Stimulated activated CD8-positive, alpha-beta memory T cell treated with anti-CD3 and anti-CD28 coated beads, Interleukin-12 subunit alpha, Interleukin-12 subunit beta, amount 100 ng/mL, for 4 hours (primary cell): ENCODE measurements around the gene BTN3A1.
"Not testable (repeated sequence)": the region's sequence is repeated elsewhere in the genome, so short reads cannot be mapped to it uniquely, and the experiment has no call there.

Experiments
- DNase-seq: peaks from one replicate; pipeline ENCODE4 v3.0.0-alpha.2; 2020; ENCODE audit warnings: low read depth

Gene BTN3A1

DNA sequence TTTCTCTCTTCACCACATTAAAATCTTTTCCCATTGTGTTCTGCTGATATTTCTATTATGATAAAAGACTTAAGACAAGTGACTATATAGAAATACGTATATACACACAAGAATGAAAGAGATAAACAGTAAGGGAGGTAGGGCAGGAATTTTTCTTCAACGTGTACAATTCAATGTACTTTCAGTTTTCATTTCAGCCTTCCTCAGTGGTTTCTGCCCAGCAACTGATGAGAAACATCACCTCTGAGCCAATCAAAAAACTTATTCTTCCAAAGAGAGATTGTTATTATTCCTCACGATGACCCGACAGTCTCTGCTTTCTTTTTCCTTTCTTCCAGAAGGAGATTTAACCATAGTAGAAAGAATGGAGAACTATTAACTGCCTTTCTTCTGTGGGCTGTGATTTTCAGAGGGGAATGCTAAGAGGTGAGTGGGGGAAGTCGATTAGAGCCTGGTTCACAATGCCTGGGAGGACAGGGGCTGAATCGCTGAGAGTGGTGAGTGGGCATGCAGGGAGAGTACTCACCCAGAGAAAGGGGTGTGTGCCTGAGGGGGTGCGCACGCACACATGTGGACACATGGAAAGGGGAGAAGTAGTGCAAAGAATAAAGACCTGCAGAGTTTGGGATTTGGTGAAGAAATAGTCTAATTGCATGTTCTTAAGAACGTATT, at the start of gene BTN3A1:
TSS of gene BTN3A1 (plus strand) at position 289 of the 672 bp plus-strand sequence. CDS start 3,289 bp downstream, outside the sequence.
- DNase-seq, result peak; percentile 34

DNA sequence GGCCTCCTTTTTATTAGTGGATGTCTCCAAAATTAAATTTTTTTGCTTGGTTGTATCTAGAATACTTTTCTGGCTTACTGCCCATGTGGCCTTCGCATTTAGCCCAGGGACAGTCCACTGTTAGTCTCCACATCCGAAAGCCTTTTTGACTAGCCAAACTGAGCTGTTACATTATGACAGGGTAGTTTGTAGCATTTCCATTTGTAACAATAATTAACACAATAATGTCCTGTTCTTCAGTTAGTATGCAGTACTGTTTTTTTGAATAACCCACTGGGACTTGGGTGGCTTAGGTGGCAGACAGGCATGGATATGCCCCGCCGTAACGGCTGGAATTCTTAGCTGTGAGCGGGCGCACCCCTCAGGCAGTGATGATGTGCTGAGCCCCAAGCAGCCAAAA, 49.8 kb upstream of the BTN3A1 start:
- DNase-seq, result no peak

DNA sequence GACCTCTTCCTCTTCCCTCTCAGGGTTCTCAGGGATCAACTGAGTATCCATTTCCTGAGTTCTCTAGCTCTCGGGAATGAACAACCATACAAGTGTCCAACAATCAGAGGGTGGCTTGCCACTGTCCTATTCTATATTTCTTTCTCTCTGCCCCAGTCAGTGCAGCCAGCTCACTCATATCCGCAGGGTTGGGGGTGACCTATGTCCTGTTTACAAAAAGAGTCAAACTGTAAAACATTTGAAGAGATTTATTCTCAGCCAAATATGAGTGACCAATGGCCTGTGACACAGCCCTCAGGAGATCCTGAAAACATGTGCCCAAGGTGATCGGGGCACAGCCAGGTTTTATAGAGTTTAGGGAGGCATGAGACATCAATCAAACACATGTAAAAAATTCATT, 47.9 kb upstream of the BTN3A1 start:
- DNase-seq, result no peak

DNA sequence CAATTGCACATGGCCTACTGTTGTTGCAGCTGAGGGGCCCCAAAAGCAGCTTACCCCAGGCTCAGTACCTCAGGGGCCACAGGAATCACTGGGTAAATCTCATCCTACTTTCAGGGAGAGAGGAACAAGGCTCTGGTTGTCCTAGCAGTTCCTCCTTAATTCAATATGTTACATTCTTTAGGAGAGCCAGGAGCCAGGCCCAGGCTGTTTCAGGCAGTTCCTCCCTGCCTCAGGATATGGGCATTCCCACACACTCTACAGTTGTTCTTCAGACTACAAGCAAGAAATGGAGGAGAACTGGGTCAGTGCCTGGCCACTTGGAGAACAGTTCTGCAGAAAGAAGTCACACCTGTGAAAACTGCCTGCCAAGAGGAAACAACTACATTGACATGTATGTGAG, 46.7 kb upstream of the BTN3A1 start:
- no peak for DNase-seq

DNA sequence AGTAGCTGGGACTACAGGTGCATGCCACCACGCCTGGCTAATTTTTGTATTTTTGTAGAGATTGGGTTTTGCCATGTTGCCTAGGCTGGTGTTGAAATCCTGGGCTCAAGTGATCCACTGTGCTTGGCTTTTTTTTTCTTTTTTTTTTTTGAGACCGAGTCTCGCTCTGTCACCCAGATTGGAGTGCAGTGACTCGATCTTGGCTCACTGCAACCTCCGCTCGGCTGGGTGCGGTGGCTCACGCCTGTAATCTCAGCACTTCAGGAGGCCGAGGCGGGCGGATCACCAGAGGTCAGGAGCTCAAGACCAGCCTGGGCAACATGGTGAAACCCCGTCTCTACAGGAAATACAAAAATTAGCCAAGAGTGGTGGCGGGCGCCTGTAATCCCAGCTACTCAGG, 44.5 kb upstream of the BTN3A1 start:
- DNase-seq, result not testable (repeated sequence)

DNA sequence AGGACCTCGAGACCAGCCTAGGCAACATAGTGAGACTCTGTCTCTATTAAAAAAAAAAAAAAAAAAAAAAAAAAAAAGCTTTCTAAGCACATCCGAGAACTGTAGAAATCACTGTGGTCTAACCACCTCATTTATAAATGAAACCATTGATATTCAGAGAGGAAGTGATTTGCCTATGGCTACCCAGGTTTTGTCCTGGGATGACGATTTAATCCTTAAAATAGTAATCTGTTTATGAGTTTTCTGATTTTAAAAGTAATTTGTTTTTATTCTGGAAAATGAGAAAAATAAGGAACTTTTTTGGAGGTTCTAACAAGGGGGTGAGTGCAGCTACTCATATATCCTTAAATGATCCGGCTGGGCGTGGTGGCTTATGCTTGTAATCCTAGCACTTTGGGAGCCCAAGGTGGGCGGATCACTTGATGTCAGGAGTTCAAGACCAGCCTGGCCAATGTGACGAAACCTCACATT, 43.5 kb upstream of the BTN3A1 start:
- no peak for DNase-seq

DNA sequence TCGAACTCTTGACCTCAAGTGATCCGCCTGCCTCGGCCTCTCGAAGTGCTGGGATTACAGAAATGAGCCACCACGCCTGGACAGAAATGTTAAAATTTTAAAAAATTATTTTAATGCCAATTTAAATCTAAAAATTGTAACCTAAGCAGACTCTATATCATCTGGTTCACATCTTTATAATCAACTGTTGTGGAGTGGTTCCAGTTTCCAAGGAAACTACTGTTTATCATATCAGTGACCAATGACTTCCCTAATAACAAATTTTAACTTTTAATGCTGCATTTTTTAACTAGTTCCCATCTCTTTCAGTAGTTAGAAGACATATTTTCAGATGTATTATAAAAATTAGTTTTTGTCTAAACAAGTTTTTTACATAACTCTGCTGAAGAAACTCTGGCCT, 42.3 kb upstream of the BTN3A1 start:
- DNase-seq, result no peak

DNA sequence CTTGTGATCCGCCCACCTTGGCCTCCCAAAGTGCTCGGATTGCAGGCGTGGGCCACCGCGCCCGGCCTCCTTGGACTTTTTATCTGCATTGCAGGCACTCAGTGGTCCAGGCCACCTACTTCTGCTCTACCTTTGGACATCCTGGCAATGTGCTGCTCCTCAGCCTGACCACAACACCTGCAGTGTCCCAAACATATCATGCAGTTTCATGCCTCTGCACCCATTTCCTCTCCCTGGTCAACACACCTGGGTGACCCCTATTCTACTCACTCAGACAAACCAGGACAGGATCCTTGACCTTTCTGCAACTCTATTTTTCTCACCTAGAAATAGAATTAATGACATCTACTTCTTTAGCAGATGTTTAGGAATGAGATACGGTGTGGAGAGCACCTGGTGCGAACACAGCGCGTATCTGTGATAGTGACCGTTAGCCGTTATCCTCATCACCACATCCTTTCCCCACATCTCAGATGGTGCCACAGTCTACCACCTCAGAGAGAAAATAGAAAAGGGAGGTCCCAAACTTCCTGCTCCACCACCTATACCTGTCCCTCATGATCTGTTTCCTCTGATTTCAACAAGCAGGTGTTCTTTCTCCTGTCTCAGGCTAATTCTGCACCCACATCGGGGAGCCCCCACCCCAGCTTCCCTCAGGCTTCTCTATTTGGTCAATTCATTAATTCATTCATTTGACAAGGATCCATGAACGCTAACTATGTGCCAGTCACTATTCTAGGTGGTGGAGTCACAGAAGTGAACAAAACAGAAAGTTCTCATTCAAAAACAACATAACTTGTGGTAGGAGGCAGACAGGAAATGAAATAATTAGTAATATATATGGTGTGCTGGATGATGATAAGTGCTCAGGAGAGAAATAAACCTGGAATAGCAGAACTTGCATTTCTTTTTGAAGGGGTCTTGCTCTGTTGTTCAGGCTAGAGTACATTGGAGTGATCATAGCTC, 41.3 kb upstream of the BTN3A1 start:
- no peak for DNase-seq

DNA sequence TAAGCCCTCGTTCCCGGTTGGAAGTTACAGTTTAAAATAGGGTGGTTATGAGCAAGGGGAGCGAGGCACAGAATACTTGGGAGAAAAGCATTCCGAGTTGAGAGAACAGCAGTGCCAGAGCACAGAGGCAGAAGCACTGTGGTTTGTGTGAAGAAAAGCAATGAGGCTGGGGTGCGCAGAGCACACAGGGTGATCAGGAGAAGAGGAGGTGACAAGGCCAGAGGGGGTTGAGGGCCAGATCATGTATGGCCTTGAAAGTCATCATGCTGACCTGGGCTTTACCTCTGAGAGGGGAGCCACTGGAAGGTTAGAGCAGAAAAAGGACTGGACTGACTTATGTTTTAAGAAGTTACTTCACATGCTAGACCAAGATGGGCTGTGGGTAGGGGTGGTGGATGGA, 40.5 kb upstream of the BTN3A1 start:
- no peak for DNase-seq

DNA sequence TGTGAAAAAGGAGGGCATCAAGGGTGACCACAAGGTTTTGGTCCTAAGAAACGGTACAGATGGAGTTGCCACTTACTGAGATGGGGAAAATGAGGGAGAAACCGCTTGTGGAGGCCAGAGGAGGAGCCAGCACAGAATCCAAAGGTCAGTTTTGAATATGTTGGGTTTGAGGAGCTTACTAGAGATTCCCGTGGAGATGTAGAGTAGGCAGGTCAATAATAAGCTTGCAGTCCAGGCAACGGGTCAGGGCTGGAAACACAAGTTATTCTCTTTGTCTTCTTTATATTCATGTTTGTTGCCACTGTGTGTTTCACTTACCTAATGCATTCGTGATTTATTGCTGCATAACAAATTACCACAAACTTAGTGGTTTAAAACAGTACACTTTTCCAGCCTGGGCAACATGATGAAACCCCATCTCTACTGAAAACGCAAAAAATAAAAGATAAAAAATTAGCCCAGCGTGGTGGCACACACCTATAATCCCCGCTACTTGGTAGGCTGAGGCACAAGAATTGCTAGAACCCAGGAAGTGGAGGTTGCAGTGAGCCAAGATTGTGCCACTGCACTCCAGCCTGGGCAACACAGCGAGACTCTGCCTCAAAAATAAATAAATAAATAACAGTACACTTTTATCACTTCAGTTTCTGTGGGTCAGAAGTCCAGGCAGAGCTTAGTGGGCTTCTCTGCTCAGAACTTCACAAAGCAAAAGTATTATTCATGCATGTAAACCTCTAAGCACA, 39.8 kb upstream of the BTN3A1 start:
- no peak for DNase-seq

DNA sequence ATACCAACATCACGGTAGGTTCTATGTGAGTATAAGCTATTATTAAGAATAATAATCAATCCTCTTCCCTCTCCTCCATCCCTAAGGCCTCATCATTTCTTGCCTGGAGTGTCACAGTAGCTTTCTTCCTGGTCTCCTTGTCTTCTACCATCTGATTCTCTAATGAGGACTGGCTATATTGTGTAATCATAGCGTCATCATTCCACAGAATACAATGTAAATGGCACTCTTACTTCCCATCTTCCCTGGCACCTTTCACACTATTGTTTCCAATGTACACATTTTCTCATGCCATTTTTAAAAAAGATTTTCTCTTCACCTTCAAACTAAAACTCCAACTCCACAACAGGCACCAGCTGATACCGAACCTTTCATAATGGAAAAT, 39.2 kb upstream of the BTN3A1 start:
- DNase-seq, result no peak

DNA sequence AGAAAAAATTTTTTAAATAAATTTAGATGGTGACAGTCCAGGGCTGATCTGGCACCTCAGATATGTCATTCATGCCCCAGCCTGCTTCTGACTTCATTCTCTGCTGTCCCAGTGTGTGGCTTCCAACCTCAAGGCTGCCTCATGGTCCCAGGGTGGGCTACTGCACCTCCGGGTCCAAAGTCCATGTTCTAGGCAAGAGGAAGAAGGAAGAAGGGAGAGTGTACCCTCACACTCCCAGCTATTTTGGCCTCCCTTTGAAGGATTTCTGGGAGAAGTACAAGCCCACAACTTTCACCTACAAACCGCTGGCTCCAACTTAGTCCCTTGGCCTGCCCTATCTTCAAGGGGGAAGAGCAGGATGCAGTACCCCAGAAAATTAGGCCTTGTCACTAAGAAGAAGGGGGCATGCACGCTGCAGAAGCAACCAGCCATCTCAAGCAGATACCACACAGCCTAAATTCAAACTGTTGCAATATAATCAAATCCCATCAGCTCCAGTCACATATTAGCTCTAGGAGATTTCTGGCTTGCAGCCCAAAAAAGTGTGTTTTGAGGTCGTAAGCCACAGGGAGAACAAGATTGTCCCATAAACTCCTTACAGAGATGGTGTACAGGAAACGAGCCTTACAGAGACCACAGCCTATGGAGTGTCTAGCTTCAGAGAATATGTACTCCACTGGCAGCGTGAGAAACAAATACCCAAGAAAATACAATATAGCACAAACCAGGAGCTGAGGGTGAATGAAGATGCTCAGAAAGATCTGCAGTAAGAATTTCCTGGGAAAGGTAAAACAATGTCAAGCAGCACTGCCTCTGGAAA, 38.0 kb upstream of the BTN3A1 start:
- no peak for DNase-seq

DNA sequence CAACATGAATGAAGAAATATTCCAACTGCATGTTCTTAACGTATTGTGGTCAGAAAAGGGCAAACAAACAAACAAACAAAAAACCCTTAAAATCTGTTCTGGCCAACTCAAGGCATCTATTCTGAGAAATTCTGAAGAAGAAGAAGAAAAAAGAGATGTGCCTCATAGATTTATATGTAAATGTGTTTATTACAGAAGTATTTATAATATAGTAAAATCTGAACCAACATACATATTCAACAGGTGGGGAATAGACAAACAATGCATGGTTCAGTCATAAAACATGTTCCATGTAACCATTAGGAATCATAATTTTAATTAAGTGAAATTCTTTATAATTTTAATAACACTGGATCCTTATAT, 36.5 kb upstream of the BTN3A1 start:
- DNase-seq, result no peak

DNA sequence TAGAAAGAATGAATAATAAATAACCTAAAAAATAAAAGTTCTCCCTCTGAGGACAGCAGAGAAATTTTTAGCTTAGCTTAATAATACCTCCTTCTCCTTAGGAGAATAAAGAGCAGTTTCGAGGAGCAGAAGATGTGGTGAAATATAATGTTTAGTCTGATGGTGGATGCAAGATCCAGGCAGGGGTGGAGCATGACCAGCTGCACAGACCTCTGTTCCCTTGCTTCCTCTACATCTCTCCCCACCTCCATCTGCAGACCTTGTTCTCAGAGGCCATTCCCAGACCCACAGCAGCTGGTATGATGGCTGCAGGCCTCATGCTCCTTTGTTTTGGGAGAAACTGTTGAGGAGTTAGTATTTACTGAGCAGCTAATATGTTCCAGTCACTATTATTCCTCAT, 35.6 kb upstream of the BTN3A1 start:
- no peak for DNase-seq

DNA sequence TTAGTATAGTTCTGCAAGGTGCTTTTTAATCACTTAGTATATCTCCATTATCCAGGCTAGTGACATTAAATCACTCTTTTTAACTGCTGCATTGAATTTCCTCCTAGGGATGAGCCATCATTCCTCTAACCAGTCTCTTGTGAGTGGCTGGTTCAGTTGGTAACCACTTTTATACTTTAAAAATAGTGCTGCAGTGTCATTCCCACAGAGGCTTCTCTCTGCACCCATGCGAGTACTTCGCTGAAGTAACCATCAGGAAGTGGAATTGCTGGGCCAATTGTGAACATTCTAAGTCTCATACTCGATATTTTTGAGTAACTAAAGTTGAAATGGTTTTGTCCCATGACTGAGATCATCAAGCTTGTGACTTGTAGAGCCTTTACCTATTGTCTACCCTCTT, 35.0 kb upstream of the BTN3A1 start:
- no peak for DNase-seq

DNA sequence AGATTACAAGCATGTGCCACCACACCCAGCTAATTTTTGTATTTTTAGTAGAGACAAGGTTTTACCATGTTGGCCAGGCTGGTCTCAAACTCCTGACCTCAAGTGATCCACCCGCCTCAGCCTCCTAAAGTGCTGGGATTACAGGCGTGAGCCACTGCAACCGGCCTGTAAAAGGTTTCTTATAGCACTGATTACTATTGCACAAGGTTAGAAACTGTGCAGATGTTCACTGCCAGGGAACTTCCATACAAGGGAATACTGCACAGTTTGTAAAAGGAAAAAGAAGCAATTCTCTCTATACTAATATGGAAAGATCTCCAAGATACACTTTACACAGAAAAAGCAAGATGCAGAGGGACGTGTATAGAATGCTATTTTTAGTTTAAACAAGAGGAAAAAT, 30.3 kb upstream of the BTN3A1 start:
- not testable (repeated sequence) for DNase-seq

DNA sequence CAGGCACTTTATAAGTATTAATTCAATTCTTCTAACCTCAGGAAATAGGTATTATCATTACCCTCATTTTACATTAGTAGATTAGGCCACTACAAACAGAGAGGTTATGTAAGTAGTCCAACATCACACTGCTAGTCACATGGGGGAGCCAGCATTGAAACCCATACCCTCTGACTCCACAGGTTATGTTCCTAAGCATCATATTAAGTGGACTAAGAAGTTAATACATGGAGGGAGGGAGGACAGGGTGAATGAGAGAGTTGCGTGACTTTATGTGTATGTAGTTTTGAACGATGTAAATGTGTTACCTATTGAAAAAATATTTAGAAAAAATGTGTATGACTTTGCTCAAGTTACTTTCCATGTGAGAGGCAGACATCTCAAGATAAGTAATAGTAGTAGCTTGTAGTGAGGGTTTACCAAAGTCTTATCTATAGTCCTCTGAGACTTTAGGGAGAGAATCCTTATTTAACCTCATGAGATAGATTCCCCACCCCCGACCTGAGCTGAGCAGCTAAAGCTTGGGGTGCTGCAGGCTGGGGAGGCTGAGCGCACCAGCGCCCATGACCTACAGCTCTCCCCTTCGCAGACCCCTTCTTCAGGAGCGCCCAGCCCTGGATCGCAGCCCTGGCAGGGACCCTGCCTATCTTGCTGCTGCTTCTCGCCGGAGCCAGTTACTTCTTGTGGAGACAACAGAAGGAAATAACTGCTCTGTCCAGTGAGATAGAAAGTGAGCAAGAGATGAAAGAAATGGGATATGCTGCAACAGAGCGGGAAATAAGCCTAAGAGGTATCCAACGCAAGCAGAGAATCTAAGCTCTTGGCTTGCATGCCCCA, 29.5 kb upstream of the BTN3A1 start:
- DNase-seq, result no peak

DNA sequence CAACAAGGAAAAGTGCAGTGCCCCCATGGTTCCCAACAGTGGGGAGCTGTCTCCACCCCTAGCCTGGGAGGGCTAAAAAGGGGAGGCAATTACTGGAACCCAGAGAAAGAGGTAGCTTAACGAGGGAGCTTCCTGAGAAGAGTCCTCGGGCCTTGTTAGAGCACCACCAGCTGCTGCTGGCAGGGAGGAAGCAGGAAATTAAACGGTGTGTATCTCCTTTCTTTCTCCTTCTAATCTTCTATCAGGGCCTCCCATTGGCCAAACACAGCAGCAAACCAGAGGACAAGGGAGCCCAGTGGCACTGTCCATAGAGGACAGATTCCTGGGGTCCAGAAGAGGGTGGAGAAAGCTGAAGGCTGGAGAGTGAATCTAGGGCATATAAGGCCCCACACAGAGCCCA, 26.8 kb upstream of the BTN3A1 start:
- no peak for DNase-seq

DNA sequence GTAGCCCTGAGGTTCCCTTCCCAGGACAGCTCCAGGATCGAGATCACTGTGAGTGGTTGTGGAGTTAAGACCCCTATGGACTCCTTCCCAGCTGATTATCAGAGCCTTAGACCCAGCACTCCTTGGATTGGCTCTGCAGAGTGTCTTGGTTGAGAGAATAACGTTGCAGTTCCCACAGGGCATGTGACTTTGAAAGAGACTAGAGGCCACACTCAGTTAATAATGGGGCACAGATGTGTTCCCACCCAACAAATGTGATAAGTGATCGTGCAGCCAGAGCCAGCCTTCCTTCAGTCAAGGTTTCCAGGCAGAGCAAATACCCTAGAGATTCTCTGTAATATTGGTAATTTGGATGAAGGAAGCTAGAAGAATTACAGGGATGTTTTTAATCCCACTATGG, 24.4 kb upstream of the BTN3A1 start:
- no peak for DNase-seq

DNA sequence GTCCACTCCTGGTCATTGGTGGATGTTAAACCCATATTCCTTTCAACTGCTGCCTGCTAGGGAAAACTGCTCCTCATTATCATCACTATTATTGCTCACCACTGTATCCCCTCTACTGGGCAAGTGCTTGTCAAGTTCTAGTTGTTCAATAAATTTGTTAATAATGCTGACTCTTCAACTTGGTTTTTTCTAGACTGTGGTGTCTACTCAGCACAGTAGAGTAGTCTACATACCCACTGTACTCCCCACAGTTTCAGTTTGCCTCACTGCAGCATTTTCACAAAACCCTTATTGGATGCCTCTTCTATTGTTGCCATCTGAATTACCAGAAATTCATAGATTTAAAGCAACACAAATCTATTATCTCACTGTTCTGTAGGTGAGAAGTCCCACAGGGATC, 23.9 kb upstream of the BTN3A1 start:
- DNase-seq, result not testable (repeated sequence)

DNA sequence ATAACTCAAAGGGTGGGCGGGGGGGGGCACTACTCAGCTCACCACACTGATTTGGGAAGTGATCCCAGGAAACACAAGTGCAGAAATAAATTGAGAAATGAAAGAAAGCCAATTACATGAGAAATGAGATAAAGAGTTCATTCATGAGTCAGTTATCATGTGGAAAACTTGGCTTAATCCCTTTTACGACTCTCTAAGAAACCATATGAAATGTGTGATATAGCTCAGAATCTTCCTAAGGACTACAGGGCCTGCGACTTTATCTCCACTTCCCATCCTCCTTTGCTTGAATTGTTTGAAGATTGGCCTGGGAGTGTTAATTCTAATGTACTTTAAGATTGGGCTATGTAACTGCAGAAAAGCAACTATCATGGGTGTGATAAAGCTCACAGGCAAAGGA, 22.8 kb upstream of the BTN3A1 start:
- no peak for DNase-seq
